T-cell (primary cell): ENCODE results near the gene WWC2. TPM values are rescaled to one million over a fixed set of nuclear protein-coding genes. Genes with fewer than 3 reads are reported as not detected.

Source experiments
- ATAC-seq, 4 experiments: fragments of 200-7000 bp in 3 of 4; fragments of 150-1000 bp in 1 of 4; cut with Tn5 transposase; replicated peaks in 1 of 4; 1 replicate in 3 of 4; 2 replicates in 1 of 4; pipeline ENCODE4 v1.10.0; 2021; ENCODE audit warnings: moderate library complexity in 3 of 4, mild to moderate bottlenecking in 2 of 4, moderate number of reproducible peaks in 1 of 4
- CTCF ChIA-PET, 2 donors: fragments of 300-600 bp; sonication (Branson Sonifier 250); formaldehyde crosslinking; loops; one replicate each; lab custom pipeline; 2022; ENCODE audit warnings: antibody characterized with exemption in 2 of 2; lab: Charles Lee
- POLR2A ChIA-PET, 2 donors: fragments of 300-600 bp; sonication (Branson Sonifier 250); formaldehyde crosslinking; loops; one replicate each; lab custom pipeline; 2022; ENCODE audit warnings: antibody characterized with exemption in 2 of 2; lab: Charles Lee
- DNase-seq, 35 experiments: peaks; one replicate each; pipeline versions ENCODE4 v3.0.0 to v3.0.0-alpha.2; 2013 to 2023
- H3K27ac ChIP-seq: one replicate; pipeline ENCODE4 v1.5.1; 2013; ENCODE audit warnings: low read length
- H3K27me3 ChIP-seq, 2 experiments: replicated peaks in 1 of 2; 1 replicate in 1 of 2; 2 replicates in 1 of 2; pipeline versions ENCODE4 v1.6.1 to v1.7.0; 2013; ENCODE audit warnings: low read length in 1 of 2, mixed read lengths in 1 of 2; ENCODE audit not compliant: control insufficient read depth in 2 of 2, insufficient read depth in 2 of 2; ENCODE audit errors: extremely low read depth in 1 of 2
- H3K36me3 ChIP-seq, 2 donors: 1 replicate in 1 of 2; 2 replicates in 1 of 2; pipeline versions ENCODE4 v1.6.1 to v1.7.0; 2013; ENCODE audit warnings: low read length in 1 of 2; ENCODE audit not compliant: control insufficient read depth in 2 of 2, insufficient read depth in 1 of 2; ENCODE audit errors: extremely low read depth in 1 of 2
- H3K4me1 ChIP-seq, 2 experiments: 1 replicate in 1 of 2; 2 replicates in 1 of 2; pipeline versions ENCODE4 v1.6.1 to v1.7.0; 2013; ENCODE audit warnings: low read length in 2 of 2, mixed read lengths in 1 of 2; ENCODE audit not compliant: insufficient read depth in 2 of 2, control insufficient read depth in 1 of 2; ENCODE audit errors: extremely low read depth in 1 of 2
- H3K4me3 ChIP-seq, 2 donors: 1 replicate in 1 of 2; 2 replicates in 1 of 2; pipeline versions ENCODE4 v1.5.1 to v1.7.0; 2013; ENCODE audit warnings: mild to moderate bottlenecking in 2 of 2, low read length in 1 of 2, moderate library complexity in 1 of 2; ENCODE audit not compliant: control insufficient read depth in 1 of 2; ENCODE audit errors: extremely low read depth in 1 of 2
- H3K9me3 ChIP-seq: 2 replicates; pipeline ENCODE4 v1.7.0; 2013
- H3K27ac Mint-ChIP-seq, 2 donors: one replicate each; pipeline ENCODE4 v1.8.0; 2020 to 2021; ENCODE audit warnings: mild to moderate bottlenecking in 2 of 2, mixed read lengths in 2 of 2
- H3K27me3 Mint-ChIP-seq, 2 donors: one replicate each; pipeline ENCODE4 v1.8.0; 2021 to 2022; ENCODE audit warnings: mixed read lengths in 2 of 2
- H3K36me3 Mint-ChIP-seq: one replicate; pipeline ENCODE4 v1.8.0; 2021; ENCODE audit warnings: mixed read lengths
- H3K4me1 Mint-ChIP-seq, 3 donors: one replicate each; pipeline ENCODE4 v1.8.0; 2020 to 2022; ENCODE audit warnings: mixed read lengths in 3 of 3, mild to moderate bottlenecking in 1 of 3
- H3K4me3 Mint-ChIP-seq, 3 donors: one replicate each; pipeline ENCODE4 v1.8.0; 2020 to 2022; ENCODE audit warnings: mild to moderate bottlenecking in 3 of 3, mixed read lengths in 3 of 3, moderate library complexity in 3 of 3
- H3K9me3 Mint-ChIP-seq, 3 donors: one replicate each; pipeline ENCODE4 v1.8.0; 2020 to 2022; ENCODE audit warnings: mixed read lengths in 3 of 3
- WGBS: methylation state at CpG from one replicate; pipeline ENCODE4 v1.1.5; 2013; ENCODE audit warnings: missing lambda C conversion rate; ENCODE audit not compliant: insufficient coverage; 5-methylcytosine and 5-hydroxymethylcytosine counted together
- total RNA-seq, 35 experiments: library from RNA in 6 of 35; stranded (reverse) in 6 of 35; fragments of 120-200 nt in 1 of 35; gene quantifications; one replicate each; pipeline versions ENCODE4 v1.2.1 to v1.2.4 and lab custom pipeline; 2013 to 2026

The WWC2 gene
- total RNA-seq, 5 donors from 2014 or later (not counting 1 experiment from before 2014, with no cell fraction given): 5.0 to 9.1 (median 7.3) TPM

- H3K4me3 ChIP-seq: no peak overlapping the region
- H3K27me3 Mint-ChIP-seq: peaks cover 0 to 2% of the 10 kb centered on the region in 2 donors
- no peak overlapping the region for H3K4me3 Mint-ChIP-seq
- H3K27ac ChIP-seq: no peak overlapping the region
- H3K9me3 ChIP-seq: no peaks in the 10 kb centered on the region
- ChIA-PET POLR2A (no interaction called here), CTCF (no interaction called here)
- H3K36me3 Mint-ChIP-seq: no peaks in the 10 kb centered on the region
- 71% methylated on average over 10 of the region's 10 CpGs for WGBS
- ATAC-seq (no peak), DNase-seq (no peak)
- H3K9me3 Mint-ChIP-seq: no peaks in the 10 kb centered on the region
- H3K4me1 Mint-ChIP-seq: no peaks in the 10 kb centered on the region
- no peaks in the 10 kb centered on the region for H3K4me1 ChIP-seq
- no peaks in the 10 kb centered on the region for H3K36me3 ChIP-seq
- H3K27me3 ChIP-seq: no peaks in the 10 kb centered on the region
- no peak overlapping the region for H3K27ac Mint-ChIP-seq
These were observed 265.0 kb downstream of the WWC2 start for GRCh38 chr4:183364025-183364424.

- ATAC-seq (no peak), DNase-seq (no peak)
- Mint-ChIP-seq H3K36me3 (no peaks in the 10 kb centered on the region), H3K9me3 (no peaks in the 10 kb centered on the region), H3K4me1 (no peaks in the 10 kb centered on the region), H3K4me3 (no peak overlapping the region), H3K27me3 (peaks cover 2 to 4% of the 10 kb centered on the region in 2 donors), H3K27ac (no peak overlapping the region)
- Histone ChIP-seq H3K4me3 (no peak overlapping the region), H3K4me1 (no peaks in the 10 kb centered on the region), H3K27me3 (no peaks in the 10 kb centered on the region), H3K27ac (no peak overlapping the region), H3K9me3 (no peaks in the 10 kb centered on the region), H3K36me3 (no peaks in the 10 kb centered on the region)
- ChIA-PET CTCF (no interaction called here), POLR2A (no interaction called here)
- WGBS: 88% methylated on average over 7 of the region's 16 CpGs
These were observed 267.3 kb downstream of the WWC2 start for GRCh38 chr4:183366206-183366835.

GRCh38 chr4:183369073-183369472, 270.0 kb downstream of the WWC2 start:
- H3K4me1 ChIP-seq: no peaks in the 10 kb centered on the region
- Mint-ChIP-seq H3K27me3 (peaks cover 2 to 4% of the 10 kb centered on the region in 2 donors), H3K27ac (no peak overlapping the region), H3K4me1 (no peaks in the 10 kb centered on the region), H3K36me3 (no peaks in the 10 kb centered on the region), H3K4me3 (no peak overlapping the region), H3K9me3 (peaks cover 0 to 15% (median 0%) of the 10 kb centered on the region in 3 donors)
- H3K36me3 ChIP-seq: no peaks in the 10 kb centered on the region
- ChIA-PET CTCF (no interaction called here), POLR2A (no interaction called here)
- DNase-seq (no peak), ATAC-seq (no peak)
- no peak overlapping the region for H3K27ac ChIP-seq
- no peaks in the 10 kb centered on the region for H3K27me3 ChIP-seq
- 97% methylated on average over 6 of the region's 8 CpGs for WGBS
- no peak overlapping the region for H3K4me3 ChIP-seq
- no peaks in the 10 kb centered on the region for H3K9me3 ChIP-seq

Other genes starting within 250 kb of the WWC2 start
- gene DCTD, start 181.9 kb upstream of the WWC2 start, total RNA-seq: 10 to 100 TPM; 55.3 to 78.7 (median 68.8) TPM
- not detected for gene CLDN22, start 221.0 kb downstream of the WWC2 start, total RNA-seq
- gene CLDN24, start 223.2 kb downstream of the WWC2 start, total RNA-seq: not detected